COLO668 (cell line): ENCODE measurements around the gene MAFF.

Source experiments
- DNase-seq: peaks from one replicate; lab custom pipeline; 2025; ENCODE audit not compliant: unreplicated experiment; lab: John Stamatoyannopoulos, UW

MAFF gene

DNA sequence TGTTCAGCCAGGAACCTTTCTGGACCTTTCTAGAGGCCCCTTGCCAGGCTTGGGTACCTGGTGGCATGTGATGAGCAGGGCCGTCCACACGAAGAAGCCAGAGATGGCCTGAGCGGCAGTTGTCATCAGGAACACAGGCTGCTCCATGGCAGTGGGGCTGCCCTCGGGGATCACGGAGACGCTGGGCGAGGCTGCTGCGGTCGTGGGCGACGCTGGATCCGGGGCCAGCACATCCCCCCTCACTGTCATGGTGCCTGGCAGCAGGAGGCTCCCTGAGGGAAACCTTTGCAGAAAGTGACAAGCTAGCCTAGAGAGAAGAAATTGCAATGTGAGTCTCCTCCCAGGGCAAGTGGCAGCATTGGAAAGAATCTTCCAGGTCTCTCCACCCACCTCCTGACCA is 45.9 kb downstream of the MAFF start:
- no peak for DNase-seq

- no peak for DNase-seq
Observed at GRCh38 chr22:38248280-38248679, 46.5 kb downstream of the MAFF start.

GRCh38 chr22:38249301-38249700 is 47.5 kb downstream of the MAFF start:
- DNase-seq, result no peak

GRCh38 chr22:38249803-38250642 is 48.2 kb downstream of the MAFF start:
- DNase-seq, result no peak

- no peak for DNase-seq
Observed at GRCh38 chr22:38250643-38251340, 49.0 kb downstream of the MAFF start.

DNA sequence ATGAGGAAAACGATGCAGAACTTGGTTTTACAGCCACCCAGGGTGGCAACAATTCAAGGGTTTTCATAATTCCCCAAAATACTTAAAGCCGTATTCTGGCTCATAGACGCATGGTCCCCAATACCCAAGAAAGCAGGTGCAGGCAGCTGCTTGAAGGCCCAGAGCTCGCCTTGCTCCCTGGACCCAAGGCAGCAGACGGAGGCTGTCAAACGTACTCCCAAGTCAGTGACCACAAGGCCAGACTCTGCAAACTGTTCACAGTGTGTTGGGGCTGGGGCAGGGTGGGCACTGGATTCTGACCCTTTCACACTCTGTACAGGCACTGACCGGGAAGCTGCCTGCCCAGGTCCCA is 49.5 kb downstream of the MAFF start:
- no peak for DNase-seq

DNA sequence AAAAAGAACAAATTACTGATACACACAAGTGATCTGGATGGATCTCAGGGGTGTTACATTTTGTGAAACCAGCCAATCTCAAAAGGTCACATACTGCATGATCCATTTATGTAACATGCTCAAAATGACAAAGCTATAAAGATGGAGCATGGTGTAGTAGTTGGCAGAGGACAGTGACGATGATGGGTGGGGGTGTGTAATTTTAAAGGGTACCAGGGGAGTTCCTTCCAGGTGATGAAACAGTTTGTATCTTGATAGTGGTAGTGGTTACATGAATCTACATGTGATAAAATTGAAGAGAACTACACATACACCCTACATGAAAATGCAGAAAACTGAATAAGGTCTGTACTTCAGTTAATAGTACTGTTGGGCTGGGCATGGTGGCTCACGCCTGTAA is 53.9 kb downstream of the MAFF start:
- DNase-seq, result no peak

GRCh38 chr22:38257181-38257580 is 55.4 kb downstream of the MAFF start:
- DNase-seq, result peak; percentile 25

GRCh38 chr22:38257650-38258250 is 56.0 kb downstream of the MAFF start:
- DNase-seq, result peak; percentile 95

GRCh38 chr22:38258895-38259294 is 57.1 kb downstream of the MAFF start:
- DNase-seq, result no peak

GRCh38 chr22:38259370-38259769 is 57.6 kb downstream of the MAFF start:
- no peak for DNase-seq

GRCh38 chr22:38260761-38261681 is 59.2 kb downstream of the MAFF start:
- no peak for DNase-seq

DNA sequence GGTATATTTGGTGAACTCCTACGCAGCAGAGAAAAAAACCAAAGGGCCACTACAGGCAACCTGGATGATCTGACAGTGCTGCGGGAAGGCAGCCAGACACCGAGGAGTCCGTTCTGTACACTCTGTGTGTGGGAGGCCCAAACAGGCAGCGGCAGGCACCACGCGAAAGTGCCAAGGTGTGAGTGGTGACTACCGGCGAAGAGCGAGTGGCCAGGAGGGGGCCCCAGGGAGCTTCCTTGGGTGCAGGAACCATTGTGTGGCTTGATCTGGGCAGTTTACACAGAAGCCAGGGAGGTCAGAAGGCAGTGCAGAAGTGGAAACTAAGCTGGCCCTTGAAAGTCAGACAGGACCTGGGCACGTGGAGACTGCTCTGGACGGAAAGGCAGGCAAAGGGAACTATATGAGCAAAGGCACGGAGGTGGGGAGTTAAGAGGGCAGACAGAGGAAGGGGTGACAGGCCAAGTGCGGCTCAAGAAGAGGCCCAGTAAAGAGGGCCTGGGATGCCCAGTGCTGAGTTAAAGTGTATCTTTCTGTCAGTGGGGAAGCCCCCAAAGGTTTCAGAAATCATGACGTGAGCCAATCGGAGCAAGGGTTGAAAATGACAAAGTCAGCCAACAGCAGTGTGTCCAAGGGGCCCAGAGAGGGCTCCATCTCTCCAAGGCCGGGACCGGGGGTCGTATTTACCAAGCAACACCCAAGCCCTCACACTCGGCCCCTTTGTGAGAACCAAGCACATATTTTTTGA is 60.4 kb downstream of the MAFF start:
- peak; percentile 31 for DNase-seq

GRCh38 chr22:38264322-38264843 is 62.6 kb downstream of the MAFF start:
- DNase-seq, result no peak
